ENCODE data around the gene INSRR.

The INSRR gene

GRCh38 chr1:156806512-156807440 lies 52.1 kb downstream of the INSRR start:
- Histone ChIP-seq H3K4me2 (ENCODE audit: low read length) (no peak overlapping the region), H3K4me1 (ENCODE audit: control insufficient read depth, insufficient read depth, low read length) (no peaks in the 10 kb centered on the region), H3K36me3 (ENCODE audit: insufficient read depth, low read length) (peaks cover 6% of the 10 kb centered on the region), H3K9ac (ENCODE audit: low read depth, low read length) (no peak overlapping the region), H3K27me3 (ENCODE audit: control insufficient read depth, insufficient read depth, low read length) (peaks cover 2% of the 10 kb centered on the region), H3K4me3 (ENCODE audit: low read length) (no peak overlapping the region), H3K9me3 (replicated peaks; ENCODE audit: low read length) (no peaks in the 10 kb centered on the region)

- Histone ChIP-seq H3K27me3 (ENCODE audit: control insufficient read depth, insufficient read depth, low read length) (no peaks in the 10 kb centered on the region), H3K9me3 (replicated peaks; ENCODE audit: low read length) (no peaks in the 10 kb centered on the region), H3K36me3 (ENCODE audit: insufficient read depth, low read length) (peaks cover 9% of the 10 kb centered on the region)
These were observed 53.0 kb downstream of the INSRR start for GRCh38 chr1:156805766-156806511.

GRCh38 chr1:156804572-156805243 lies 54.2 kb downstream of the INSRR start:
- Histone ChIP-seq H3K36me3 (ENCODE audit: insufficient read depth, low read length) (peaks cover 21% of the 10 kb centered on the region), H3K4me2 (ENCODE audit: low read length) (no peak overlapping the region), H3K9me3 (replicated peaks; ENCODE audit: low read length) (no peaks in the 10 kb centered on the region), H3K27me3 (ENCODE audit: control insufficient read depth, insufficient read depth, low read length) (no peaks in the 10 kb centered on the region), H3K4me1 (ENCODE audit: control insufficient read depth, insufficient read depth, low read length) (no peaks in the 10 kb centered on the region), H3K4me3 (ENCODE audit: low read length) (no peak overlapping the region), H3K9ac (ENCODE audit: low read depth, low read length) (no peak overlapping the region)

More at GRCh38 chr1:156805766-156806511, 53.0 kb downstream of the INSRR start:
- H3K4me3 ChIP-seq (ENCODE audit: low read length), result no peak overlapping the region
- no peak overlapping the region for H3K9ac ChIP-seq (ENCODE audit: low read depth, low read length)
- H3K4me2 ChIP-seq (ENCODE audit: low read length), result no peak overlapping the region
- no peaks in the 10 kb centered on the region for H3K4me1 ChIP-seq (ENCODE audit: control insufficient read depth, insufficient read depth, low read length)

GRCh38 chr1:156804026-156804425 lies 54.9 kb downstream of the INSRR start:
- H3K4me3 ChIP-seq (ENCODE audit: low read length), result no peak overlapping the region
- no peaks in the 10 kb centered on the region for H3K4me1 ChIP-seq (ENCODE audit: control insufficient read depth, insufficient read depth, low read length)
- H3K9me3 ChIP-seq (replicated peaks; ENCODE audit: low read length), result no peaks in the 10 kb centered on the region
- no peak overlapping the region for H3K4me2 ChIP-seq (ENCODE audit: low read length)
- H3K27me3 ChIP-seq (ENCODE audit: control insufficient read depth, insufficient read depth, low read length), result no peaks in the 10 kb centered on the region
- peaks cover 28% of the 10 kb centered on the region for H3K36me3 ChIP-seq (ENCODE audit: insufficient read depth, low read length)
- H3K9ac ChIP-seq (ENCODE audit: low read depth, low read length), result no peak overlapping the region

GRCh38 chr1:156803086-156803851 lies 55.6 kb downstream of the INSRR start:
- Histone ChIP-seq H3K4me3 (ENCODE audit: low read length) (no peak overlapping the region), H3K36me3 (ENCODE audit: insufficient read depth, low read length) (peaks cover 32% of the 10 kb centered on the region), H3K9ac (ENCODE audit: low read depth, low read length) (no peak overlapping the region), H3K4me2 (ENCODE audit: low read length) (no peak overlapping the region), H3K9me3 (replicated peaks; ENCODE audit: low read length) (no peaks in the 10 kb centered on the region), H3K27me3 (ENCODE audit: control insufficient read depth, insufficient read depth, low read length) (no peaks in the 10 kb centered on the region), H3K4me1 (ENCODE audit: control insufficient read depth, insufficient read depth, low read length) (peaks cover 5% of the 10 kb centered on the region)

GRCh38 chr1:156802421-156802935 lies 56.4 kb downstream of the INSRR start:
- H3K4me2 ChIP-seq (ENCODE audit: low read length), result no peak overlapping the region
- no peak overlapping the region for H3K9ac ChIP-seq (ENCODE audit: low read depth, low read length)
- H3K4me1 ChIP-seq (ENCODE audit: control insufficient read depth, insufficient read depth, low read length), result peaks cover 10% of the 10 kb centered on the region
- no peaks in the 10 kb centered on the region for H3K27me3 ChIP-seq (ENCODE audit: control insufficient read depth, insufficient read depth, low read length)
- H3K36me3 ChIP-seq (ENCODE audit: insufficient read depth, low read length), result peaks cover 40% of the 10 kb centered on the region
- no peak overlapping the region for H3K4me3 ChIP-seq (ENCODE audit: low read length)
- H3K9me3 ChIP-seq (replicated peaks; ENCODE audit: low read length), result no peaks in the 10 kb centered on the region

- H3K27me3 ChIP-seq (ENCODE audit: control insufficient read depth, insufficient read depth, low read length), result no peaks in the 10 kb centered on the region
- no peak overlapping the region for H3K9ac ChIP-seq (ENCODE audit: low read depth, low read length)
- H3K9me3 ChIP-seq (replicated peaks; ENCODE audit: low read length), result no peaks in the 10 kb centered on the region
- H3K36me3 ChIP-seq (ENCODE audit: insufficient read depth, low read length), result peaks cover 42% of the 10 kb centered on the region
- H3K4me1 ChIP-seq (ENCODE audit: control insufficient read depth, insufficient read depth, low read length), result peaks cover 10% of the 10 kb centered on the region
- no peak overlapping the region for H3K4me2 ChIP-seq (ENCODE audit: low read length)
- H3K4me3 ChIP-seq (ENCODE audit: low read length), result no peak overlapping the region
These were observed 57.4 kb downstream of the INSRR start for GRCh38 chr1:156801409-156802121.

- H3K27me3 ChIP-seq (ENCODE audit: control insufficient read depth, insufficient read depth, low read length), result no peaks in the 10 kb centered on the region
- no peaks in the 10 kb centered on the region for H3K9me3 ChIP-seq (replicated peaks; ENCODE audit: low read length)
- peaks cover 10% of the 10 kb centered on the region for H3K4me1 ChIP-seq (ENCODE audit: control insufficient read depth, insufficient read depth, low read length)
- peaks cover 72% of the 10 kb centered on the region for H3K36me3 ChIP-seq (ENCODE audit: insufficient read depth, low read length)
- no peak overlapping the region for H3K4me2 ChIP-seq (ENCODE audit: low read length)
- H3K4me3 ChIP-seq (ENCODE audit: low read length), result no peak overlapping the region
- H3K9ac ChIP-seq (ENCODE audit: low read depth, low read length), result no peak overlapping the region
These were observed 61.6 kb downstream of the INSRR start for GRCh38 chr1:156797212-156797871.

- Histone ChIP-seq H3K9ac (ENCODE audit: low read depth, low read length) (no peak overlapping the region), H3K9me3 (replicated peaks; ENCODE audit: low read length) (no peaks in the 10 kb centered on the region), H3K4me1 (ENCODE audit: control insufficient read depth, insufficient read depth, low read length) (peaks cover 10% of the 10 kb centered on the region), H3K27me3 (ENCODE audit: control insufficient read depth, insufficient read depth, low read length) (no peaks in the 10 kb centered on the region), H3K36me3 (ENCODE audit: insufficient read depth, low read length) (peaks cover 76% of the 10 kb centered on the region), H3K4me2 (ENCODE audit: low read length) (no peak overlapping the region), H3K4me3 (ENCODE audit: low read length) (no peak overlapping the region)
These were observed 62.4 kb downstream of the INSRR start for GRCh38 chr1:156796340-156797097.

All from skeletal muscle satellite cell (primary cell).